ENCODE data around the gene ZNF689. TPM values are rescaled to one million over a fixed set of nuclear protein-coding genes. Genes with fewer than 3 reads are reported as not detected.

ZNF689 gene
- polyA plus RNA-seq, 1 donor from 2014 or later = 10.6 TPM

- H3K36me3 ChIP-seq (ENCODE audit: insufficient read depth, low read length) = no peaks in the 10 kb centered on the region
- TF ChIP-seq RAD21 (conservative IDR thresholded peaks at IDR 0.05) = no peak
- TF ChIP-seq EP300 (conservative IDR thresholded peaks at IDR 0.05; ENCODE audit: poor library complexity, severe bottlenecking) = no peak
- TF ChIP-seq TAF1 (IDR thresholded peaks at IDR 0.05; ENCODE audit: low read depth) = no peak
- TF ChIP-seq MXI1 (conservative IDR thresholded peaks at IDR 0.05; ENCODE audit: poor library complexity, severe bottlenecking) = no peak
- TF ChIP-seq EZH2 (IDR thresholded peaks at IDR 0.05; ENCODE audit: borderline replicate concordance, insufficient read depth, low read length, poor library complexity, severe bottlenecking) = no peak
- TF ChIP-seq REST (IDR thresholded peaks at IDR 0.05; ENCODE audit: borderline replicate concordance) = no peak
- TF ChIP-seq SMC3 (conservative IDR thresholded peaks at IDR 0.05; ENCODE audit: poor library complexity) = no peak
- TF ChIP-seq POLR2AphosphoS5 (IDR thresholded peaks at IDR 0.05) = no peak
- no peak for TF ChIP-seq CTCF (IDR thresholded peaks at IDR 0.05; ENCODE audit: poor library complexity, severe bottlenecking)
- peaks cover 7% of the 10 kb centered on the region for H3K79me2 ChIP-seq (replicated peaks; ENCODE audit: insufficient read depth, low read length)
- peak overlapping the region; percentile 97 for H3K27ac ChIP-seq (ENCODE audit: low read length)
- no peaks in the 10 kb centered on the region for H4K20me1 ChIP-seq (ENCODE audit: insufficient read depth)
- H3K9me3 ChIP-seq (ENCODE audit: low read length) = no peaks in the 10 kb centered on the region
- H3K9me2 ChIP-seq (ENCODE audit: insufficient read depth, low read length) = no peaks in the 10 kb centered on the region
- no peaks in the 10 kb centered on the region for H3K27me3 ChIP-seq (ENCODE audit: insufficient read depth, low read depth, low read length)
- peak overlapping the region; percentile 95 for H2AFZ ChIP-seq (ENCODE audit: low read depth, low read length)
- peak overlapping the region; percentile 78 for H3K4me2 ChIP-seq (ENCODE audit: low read length)
- peak overlapping the region; percentile 89 for H3K4me3 ChIP-seq (ENCODE audit: low read length)
- no peaks in the 10 kb centered on the region for H3F3A ChIP-seq (ENCODE audit: insufficient read depth, low read length, poor library complexity, severe bottlenecking)
- peak overlapping the region; percentile 98 for H3K9ac ChIP-seq (ENCODE audit: low read length)
Observed at GRCh38 chr16:30557707-30557956, 52.6 kb downstream of the ZNF689 start.

GRCh38 chr16:30556125-30556473 lies 54.1 kb downstream of the ZNF689 start:
- no peaks in the 10 kb centered on the region for H3K36me3 ChIP-seq (ENCODE audit: insufficient read depth, low read length)
- H2AFZ ChIP-seq (ENCODE audit: low read depth, low read length) = no peak overlapping the region
- no peaks in the 10 kb centered on the region for H4K20me1 ChIP-seq (ENCODE audit: insufficient read depth)
- H3K9me3 ChIP-seq (ENCODE audit: low read length) = no peaks in the 10 kb centered on the region
- H3K27ac ChIP-seq (ENCODE audit: low read length) = no peak overlapping the region
- no peaks in the 10 kb centered on the region for H3K27me3 ChIP-seq (ENCODE audit: insufficient read depth, low read depth, low read length)
- no peak overlapping the region for H3K4me3 ChIP-seq (ENCODE audit: low read length)
- H3K4me2 ChIP-seq (ENCODE audit: low read length) = no peak overlapping the region
- peaks cover 7% of the 10 kb centered on the region for H3K79me2 ChIP-seq (replicated peaks; ENCODE audit: insufficient read depth, low read length)
- no peaks in the 10 kb centered on the region for H3K9me2 ChIP-seq (ENCODE audit: insufficient read depth, low read length)
- no peaks in the 10 kb centered on the region for H3F3A ChIP-seq (ENCODE audit: insufficient read depth, low read length, poor library complexity, severe bottlenecking)
- TF ChIP-seq EZH2 (IDR thresholded peaks at IDR 0.05; ENCODE audit: borderline replicate concordance, insufficient read depth, low read length, poor library complexity, severe bottlenecking) (no peak), POLR2AphosphoS5 (IDR thresholded peaks at IDR 0.05) (no peak), REST (IDR thresholded peaks at IDR 0.05; ENCODE audit: borderline replicate concordance) (no peak), MXI1 (conservative IDR thresholded peaks at IDR 0.05; ENCODE audit: poor library complexity, severe bottlenecking) (no peak), TAF1 (IDR thresholded peaks at IDR 0.05; ENCODE audit: low read depth) (no peak), SMC3 (conservative IDR thresholded peaks at IDR 0.05; ENCODE audit: poor library complexity) (no peak), EP300 (conservative IDR thresholded peaks at IDR 0.05; ENCODE audit: poor library complexity, severe bottlenecking) (no peak), CTCF (IDR thresholded peaks at IDR 0.05; ENCODE audit: poor library complexity, severe bottlenecking) (no peak), RAD21 (conservative IDR thresholded peaks at IDR 0.05) (no peak)
- no peak overlapping the region for H3K9ac ChIP-seq (ENCODE audit: low read length)
